Glutamatergic neuron (in vitro differentiated cells): ENCODE measurements around the gene CFAP52. TPM values are rescaled to one million over a fixed set of nuclear protein-coding genes. Genes with fewer than 3 reads are reported as not detected.
"Not testable (repeated sequence)": the region's sequence is repeated elsewhere in the genome, so short reads cannot be mapped to it uniquely, and the experiment has no call there.

ENCODE experiments used
- DNase-seq: peaks from one replicate; pipeline ENCODE4 v3.0.0; 2022
- H3K27ac Mint-ChIP-seq: one replicate; pipeline ENCODE4 v1.8.0; 2020; ENCODE audit warnings: mild to moderate bottlenecking, mixed read lengths, inconsistent platforms; ENCODE audit not compliant: unreplicated experiment
- H3K27me3 Mint-ChIP-seq: one replicate; pipeline ENCODE4 v1.8.0; 2020; ENCODE audit warnings: mild to moderate bottlenecking, moderate library complexity, mixed read lengths, inconsistent platforms; ENCODE audit not compliant: unreplicated experiment
- H3K36me3 Mint-ChIP-seq: one replicate; pipeline ENCODE4 v1.8.0; 2020; ENCODE audit warnings: mild to moderate bottlenecking, mixed read lengths, inconsistent platforms; ENCODE audit not compliant: unreplicated experiment
- H3K4me1 Mint-ChIP-seq: one replicate; pipeline ENCODE4 v1.8.0; 2020; ENCODE audit warnings: mild to moderate bottlenecking, low read depth, mixed read lengths, inconsistent platforms; ENCODE audit not compliant: unreplicated experiment
- H3K4me3 Mint-ChIP-seq: one replicate; pipeline ENCODE4 v1.8.0; 2020; ENCODE audit warnings: mild to moderate bottlenecking, mixed read lengths, inconsistent platforms; ENCODE audit not compliant: unreplicated experiment
- H3K9me3 Mint-ChIP-seq: one replicate; pipeline ENCODE4 v1.8.0; 2020; ENCODE audit warnings: mild to moderate bottlenecking, moderate library complexity, mixed read lengths, inconsistent platforms; ENCODE audit not compliant: unreplicated experiment
- CTCF ChIP-seq: fragments of 200-600 bp; sonication (generic); IDR thresholded peaks from one replicate; pipeline ENCODE4 v1.5.0; 2021; ENCODE audit not compliant: partially characterized antibody, unreplicated experiment
- total RNA-seq: library from RNA; stranded (reverse); fragmentation: NEBNext Ultra II Directional; extraction: Animal tissue kit (Norgen Biotek cat#: 25700); gene quantifications from one replicate; pipeline ENCODE4 v1.2.1, GENCODE V29; 2021; ENCODE audit not compliant: unreplicated experiment

The CFAP52 gene
- total RNA-seq, 1 donor from 2014 or later = not detected

GRCh38 chr17:9554715-9555114, 21.7 kb upstream of the CFAP52 start:
- DNase-seq = peak; percentile 70
- H3K9me3 Mint-ChIP-seq, H3K27me3 Mint-ChIP-seq, H3K36me3 Mint-ChIP-seq, H3K27ac Mint-ChIP-seq, H3K4me3 Mint-ChIP-seq, H3K4me1 Mint-ChIP-seq: not testable (repeated sequence)
- peak; percentile 47 for TF ChIP-seq CTCF

GRCh38 chr17:9557161-9557755, 19.2 kb upstream of the CFAP52 start:
- H3K36me3 Mint-ChIP-seq = no peaks in the 10 kb centered on the region
- no peak overlapping the region for H3K27ac Mint-ChIP-seq
- no peaks in the 10 kb centered on the region for H3K9me3 Mint-ChIP-seq
- no peak for TF ChIP-seq CTCF
- H3K4me1 Mint-ChIP-seq = no peaks in the 10 kb centered on the region
- H3K27me3 Mint-ChIP-seq = no peaks in the 10 kb centered on the region
- H3K4me3 Mint-ChIP-seq = no peak overlapping the region
- DNase-seq = no peak

GRCh38 chr17:9557857-9558256, 18.6 kb upstream of the CFAP52 start:
- DNase-seq = no peak
- H3K27ac Mint-ChIP-seq = no peak overlapping the region
- H3K4me1 Mint-ChIP-seq = no peaks in the 10 kb centered on the region
- no peak for TF ChIP-seq CTCF
- H3K27me3 Mint-ChIP-seq = no peaks in the 10 kb centered on the region
- H3K9me3 Mint-ChIP-seq = no peaks in the 10 kb centered on the region
- no peaks in the 10 kb centered on the region for H3K36me3 Mint-ChIP-seq
- H3K4me3 Mint-ChIP-seq = no peak overlapping the region

- no peak for DNase-seq
- Mint-ChIP-seq H3K4me3 (no peak overlapping the region), H3K4me1 (no peaks in the 10 kb centered on the region), H3K9me3 (no peaks in the 10 kb centered on the region), H3K27ac (no peak overlapping the region), H3K27me3 (no peaks in the 10 kb centered on the region), H3K36me3 (no peaks in the 10 kb centered on the region)
- TF ChIP-seq CTCF = no peak
Measured at GRCh38 chr17:9564104-9564503, 12.3 kb upstream of the CFAP52 start.

GRCh38 chr17:9566067-9566466, 10.4 kb upstream of the CFAP52 start:
- no peak for DNase-seq
- Mint-ChIP-seq H3K27ac (no peak overlapping the region), H3K4me1 (no peaks in the 10 kb centered on the region), H3K36me3 (no peaks in the 10 kb centered on the region), H3K9me3 (no peaks in the 10 kb centered on the region), H3K27me3 (no peaks in the 10 kb centered on the region), H3K4me3 (no peak overlapping the region)
- TF ChIP-seq CTCF = no peak

- not testable (repeated sequence) for H3K4me1 Mint-ChIP-seq, H3K27ac Mint-ChIP-seq, H3K36me3 Mint-ChIP-seq, H3K4me3 Mint-ChIP-seq, H3K9me3 Mint-ChIP-seq, H3K27me3 Mint-ChIP-seq, DNase-seq
Measured at GRCh38 chr17:9566739-9567138, 9.7 kb upstream of the CFAP52 start.
